CD4-positive, alpha-beta T cell treated with Interleukin-15 for 4 hours (primary cell): ENCODE data around the gene RAB3IP.

Experiments used
- DNase-seq: peaks from one replicate; pipeline ENCODE4 v3.0.0-alpha.2; 2020; ENCODE audit warnings: low spot score

Gene RAB3IP

GRCh38 chr12:69738351-69739286 is at the start of gene RAB3IP:
Gene RAB3IP, plus strand, starts transcription at chr12:69738860. Its CDS starts 16,549 bp downstream, at chr12:69755409.
- DNase-seq: peak; percentile 91

- no peak for DNase-seq
These were observed 49.0 kb upstream of the RAB3IP start for GRCh38 chr12:69689638-69690037.

DNA sequence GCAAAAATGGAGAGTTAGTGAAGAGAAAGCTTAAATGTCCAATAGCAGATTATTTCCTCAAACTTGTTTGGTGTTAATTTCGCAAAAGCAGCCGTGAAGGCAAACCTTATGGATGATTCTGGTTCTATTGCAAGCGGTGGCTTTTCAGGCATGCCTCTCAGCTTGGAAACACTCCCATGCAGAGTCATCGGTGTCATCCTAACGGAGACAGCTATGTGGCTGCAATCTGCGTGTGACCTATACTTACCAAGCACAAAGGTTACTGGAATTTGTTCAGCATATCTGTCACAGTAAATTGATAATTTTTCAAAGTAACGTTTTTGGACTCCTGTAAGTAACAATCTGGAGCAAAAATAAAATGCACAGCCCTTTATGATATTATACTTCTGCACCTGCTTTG is 44.5 kb upstream of the RAB3IP start:
- no peak for DNase-seq

GRCh38 chr12:69698054-69698453 is 40.6 kb upstream of the RAB3IP start:
- DNase-seq: no peak

GRCh38 chr12:69698769-69699540 is 39.7 kb upstream of the RAB3IP start, which contains the start of gene BEST3:
Gene BEST3, minus strand, starts transcription at chr12:69699303. Its CDS starts 1,505 bp downstream, at chr12:69697798.
- DNase-seq: no peak

DNA sequence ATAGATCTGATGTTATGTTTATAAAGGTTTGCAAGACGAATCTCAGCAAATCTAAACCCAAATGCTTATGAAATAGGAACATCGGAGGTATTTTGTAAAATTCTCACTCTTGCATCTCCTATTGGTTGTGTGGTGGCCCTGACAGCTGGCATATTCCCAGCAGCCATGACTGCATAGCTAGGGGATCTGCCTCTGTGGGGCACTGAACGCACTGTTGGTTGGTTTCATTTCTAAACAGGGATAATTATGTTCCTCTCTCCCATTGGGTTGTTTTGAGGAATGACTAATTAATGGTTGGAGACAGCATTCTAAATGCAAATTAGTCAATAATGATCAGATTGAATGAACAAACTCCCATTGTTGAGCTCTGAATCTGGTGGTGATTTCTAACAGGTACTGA is 36.8 kb upstream of the RAB3IP start:
- no peak for DNase-seq

- no peak for DNase-seq
These were observed 35.5 kb upstream of the RAB3IP start for GRCh38 chr12:69703146-69703642.

- DNase-seq: no peak
These were observed 34.3 kb upstream of the RAB3IP start for GRCh38 chr12:69704357-69704756.

DNA sequence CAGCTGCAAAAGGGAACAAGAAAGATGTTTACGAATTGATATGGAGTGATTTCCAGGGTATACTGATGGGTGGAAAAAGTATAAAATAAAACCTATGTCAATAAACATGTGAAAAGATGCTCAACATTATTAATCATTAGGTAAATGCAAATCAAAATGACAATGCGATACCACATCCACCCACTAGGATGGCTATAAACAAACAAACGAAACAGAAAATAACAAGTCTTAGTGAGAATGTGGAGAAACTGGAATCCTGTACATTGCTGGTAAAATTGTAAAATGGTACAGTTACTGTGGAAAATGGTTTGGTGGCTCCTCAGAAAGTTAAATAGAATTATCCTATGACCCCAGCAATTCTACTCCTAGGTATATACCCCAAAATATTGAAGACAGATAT is 30.0 kb upstream of the RAB3IP start:
- no peak for DNase-seq

- no peak for DNase-seq
These were observed 25.8 kb upstream of the RAB3IP start for GRCh38 chr12:69712826-69713225.

DNA sequence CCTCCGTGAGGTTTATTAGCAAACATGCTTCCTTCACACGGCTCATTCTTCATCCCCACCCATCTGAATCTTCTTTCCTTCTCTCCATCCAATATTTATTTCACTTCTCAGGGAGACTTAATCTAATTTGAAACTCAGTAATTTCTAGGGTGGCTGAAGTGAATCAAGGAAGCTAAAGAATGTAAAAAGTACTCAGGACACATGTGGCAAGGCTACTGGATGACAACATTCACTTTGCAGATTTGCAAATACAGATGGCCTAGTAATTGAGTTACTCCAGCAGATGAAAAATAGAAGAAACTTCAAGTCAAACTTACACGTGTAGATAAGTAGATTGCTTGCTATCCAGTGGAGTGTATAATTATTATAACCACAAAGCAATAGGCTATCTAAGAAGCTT is 24.1 kb upstream of the RAB3IP start:
- no peak for DNase-seq

DNA sequence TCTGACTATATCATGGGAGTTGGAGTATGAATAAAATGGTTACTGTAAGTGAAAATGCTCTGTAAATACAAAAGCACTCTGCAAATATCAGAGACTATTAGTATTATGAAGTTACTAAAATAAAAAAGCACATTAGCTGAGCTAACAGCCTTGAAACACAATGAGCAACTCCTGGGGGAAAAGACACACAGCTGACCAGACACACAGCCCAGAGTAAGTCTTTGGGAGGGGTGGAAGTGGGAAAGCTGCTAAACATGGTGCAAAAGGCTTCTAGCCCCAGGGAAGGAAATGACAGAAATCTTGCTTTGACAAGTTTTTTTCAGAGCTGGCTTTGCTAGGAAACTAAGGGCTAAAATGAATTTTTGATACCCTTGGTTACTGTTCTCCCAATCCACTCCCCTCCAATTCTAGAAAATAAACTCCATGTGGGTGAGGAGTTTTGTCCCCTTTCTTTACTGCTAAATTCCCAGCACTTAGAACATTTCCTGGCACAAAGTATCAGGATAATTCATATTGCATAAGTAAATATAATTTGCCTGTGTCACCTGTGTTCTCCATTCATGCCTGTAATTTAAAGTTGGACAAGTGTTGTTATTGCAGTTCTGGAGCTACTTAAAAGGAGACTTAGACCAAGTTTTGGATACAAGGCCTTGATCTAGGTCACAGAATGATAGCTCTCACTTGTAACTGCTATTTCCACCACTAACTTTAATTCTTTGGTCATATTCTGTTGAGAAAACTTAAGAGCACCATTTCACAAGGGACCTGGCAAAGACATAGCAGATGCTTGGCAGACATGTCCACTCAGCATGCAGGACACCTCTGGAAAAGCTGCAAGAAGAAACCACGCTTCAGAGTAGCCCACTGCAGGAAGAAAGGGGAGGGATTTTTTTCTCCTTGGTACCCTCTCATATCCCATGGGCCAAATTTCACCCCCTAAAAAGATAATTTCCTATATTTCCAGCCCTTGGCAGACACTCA is 19.0 kb upstream of the RAB3IP start:
- DNase-seq: no peak

- DNase-seq: no peak
These were observed 17.9 kb upstream of the RAB3IP start for GRCh38 chr12:69720750-69721149.

- DNase-seq: no peak
These were observed 11.7 kb upstream of the RAB3IP start for GRCh38 chr12:69726922-69727321.

DNA sequence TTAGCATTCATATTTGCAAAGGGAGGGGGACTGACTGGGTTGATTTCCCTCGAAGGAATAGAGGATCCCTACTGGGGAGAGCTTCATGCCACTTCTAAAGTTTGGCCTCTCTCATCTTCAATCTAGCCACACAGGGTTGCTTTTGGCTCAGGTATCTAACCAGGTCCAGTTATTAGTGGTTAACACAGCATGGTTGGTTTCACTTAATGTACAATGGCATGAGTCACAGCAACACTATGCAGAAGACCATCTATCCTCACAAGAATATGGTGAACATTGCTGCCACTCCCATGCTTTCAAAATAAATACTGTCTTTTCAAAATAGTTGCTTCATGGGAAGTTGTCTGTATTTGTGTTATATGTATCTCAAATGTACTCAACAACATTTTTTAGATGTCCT is 6.6 kb upstream of the RAB3IP start:
- DNase-seq: no peak

DNA sequence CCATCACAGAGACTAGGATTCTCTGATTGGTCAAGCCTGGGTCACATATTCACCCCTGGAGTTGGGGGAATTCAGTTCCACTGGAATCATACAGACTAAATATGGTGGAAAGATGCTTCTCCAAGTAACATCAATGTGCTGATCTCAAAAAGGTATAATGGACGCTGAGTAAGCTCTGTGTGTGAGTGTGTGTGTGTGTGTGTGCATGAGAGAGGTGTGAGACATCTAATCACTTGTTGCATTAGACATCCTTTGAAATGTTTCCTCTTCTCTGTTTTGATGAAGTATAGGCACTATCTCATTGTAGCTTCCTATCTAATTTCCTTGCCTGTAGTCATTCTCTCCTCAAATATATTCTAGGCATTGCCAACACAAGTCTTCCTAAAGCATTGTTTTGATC is 5.0 kb upstream of the RAB3IP start:
- no peak for DNase-seq

DNA sequence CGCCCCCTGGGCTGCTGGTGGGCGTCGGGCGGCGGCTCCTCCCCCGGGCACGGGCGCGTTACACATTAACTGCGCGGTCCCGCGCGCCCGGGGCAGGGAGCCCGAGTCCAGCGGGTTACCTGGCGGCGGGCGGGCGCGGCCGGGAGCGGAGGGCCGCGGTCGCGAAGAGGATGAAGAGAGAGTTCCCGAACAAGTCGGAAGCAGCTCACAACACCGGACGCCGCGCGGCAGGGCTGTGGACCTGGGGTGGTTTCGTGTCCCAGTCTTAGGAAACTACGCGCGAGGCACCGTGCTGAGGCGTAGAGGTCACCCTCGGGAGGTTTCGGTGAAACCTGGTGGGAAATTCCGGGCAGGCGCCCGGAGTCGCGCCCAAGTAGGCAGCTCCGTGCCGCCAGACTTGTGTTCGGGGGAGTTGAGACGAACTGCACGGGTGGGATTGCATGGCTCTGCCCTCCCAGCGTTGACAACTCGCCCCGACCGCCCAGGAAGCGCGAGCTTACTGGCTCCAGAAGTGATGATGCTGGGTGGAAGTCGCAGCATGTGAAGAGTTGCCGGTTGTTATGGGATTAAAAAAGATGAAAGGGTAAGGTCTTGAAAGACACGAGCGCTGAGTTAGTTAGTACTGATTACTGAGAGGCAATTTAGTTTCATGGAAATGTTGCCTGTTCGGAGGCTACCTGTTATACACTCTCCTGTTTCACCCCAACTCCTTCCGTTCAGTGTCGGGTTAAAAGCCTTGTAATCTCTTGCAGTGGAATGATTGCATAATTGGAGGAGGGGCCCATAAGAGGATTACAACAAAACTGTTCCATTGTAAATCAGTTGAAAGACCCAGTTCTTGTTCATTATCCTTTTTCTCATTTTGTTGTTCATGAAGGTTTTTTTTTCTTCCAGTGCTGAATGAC is 879 bp downstream of the RAB3IP start:
- DNase-seq: peak; percentile 63

DNA sequence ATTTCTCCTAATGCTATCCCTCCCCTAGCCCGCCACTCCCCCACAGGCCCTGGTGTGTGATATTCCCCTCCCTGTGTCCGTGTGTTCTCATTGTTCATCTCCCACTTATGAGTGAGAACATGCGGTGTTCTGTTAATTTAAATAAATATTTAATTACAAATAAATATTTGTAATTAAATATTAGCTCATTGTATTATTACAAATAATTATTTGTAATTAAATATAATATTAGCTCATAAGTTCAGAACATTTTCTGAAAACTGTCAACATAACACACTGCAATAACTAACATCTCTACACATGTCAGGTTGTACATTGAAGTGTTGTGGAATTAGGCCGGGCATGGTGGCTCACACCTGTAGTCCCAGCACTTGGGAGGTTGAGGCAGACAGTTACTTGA is 5.4 kb downstream of the RAB3IP start:
- DNase-seq: no peak

- no peak for DNase-seq
These were observed 12.8 kb downstream of the RAB3IP start for GRCh38 chr12:69751476-69751875.

GRCh38 chr12:69755302-69755701 is 16.6 kb downstream of the RAB3IP start:
- no peak for DNase-seq
